Sigmoid colon (tissue), 7 donors: ENCODE results near the gene RPLP1. TPM values are rescaled to one million over a fixed set of nuclear protein-coding genes. Genes with fewer than 3 reads are reported as not detected.

Experiments
- DNase-seq: peaks from one replicate; pipeline ENCODE4 v3.0.0-alpha.2; 2019
- H3K27ac ChIP-seq, 4 donors: fragments of 200-600 bp; sonication (generic); one replicate each; pipeline ENCODE4 v1.5.1; 2016 to 2019; ENCODE audit warnings: mild to moderate bottlenecking in 1 of 4
- H3K27me3 ChIP-seq, 3 donors: fragments of 200-600 bp; sonication (generic); one replicate each; pipeline ENCODE4 v1.5.1; 2019; ENCODE audit warnings: mild to moderate bottlenecking in 1 of 3
- H3K36me3 ChIP-seq, 4 donors: fragments of 200-600 bp; sonication (generic); one replicate each; pipeline ENCODE4 v1.5.1; 2016 to 2019
- H3K4me1 ChIP-seq, 4 donors: fragments of 200-600 bp; sonication (generic); one replicate each; pipeline ENCODE4 v1.5.1; 2017 to 2019
- H3K4me3 ChIP-seq, 4 donors: fragments of 200-600 bp; sonication (generic); one replicate each; pipeline ENCODE4 v1.5.1; 2017 to 2019; ENCODE audit warnings: mild to moderate bottlenecking in 2 of 4, moderate library complexity in 1 of 4
- H3K9me3 ChIP-seq, 4 donors: fragments of 200-600 bp in 3 of 4; sonication (generic) in 3 of 4; one replicate each; pipeline versions ENCODE4 v1.5.1 to v1.6.1; 2013 to 2019
- CTCF ChIP-seq, 4 experiments: fragments of 450-650 bp in 3 of 4; fragments of 200-600 bp in 1 of 4; IDR thresholded peaks; one replicate each; pipeline ENCODE4 v1.5.1; 2016 to 2019; ENCODE audit warnings: antibody characterized with exemption in 4 of 4, mild to moderate bottlenecking in 3 of 4, moderate library complexity in 2 of 4
- EP300 ChIP-seq, 4 donors: sonication (generic); formaldehyde crosslinking; IDR thresholded peaks; one replicate each; pipeline ENCODE4 v1.6.1; 2017; ENCODE audit warnings: antibody characterized with exemption in 4 of 4
- POLR2A ChIP-seq, 2 donors: fragments of 450-650 bp; IDR thresholded peaks; one replicate each; pipeline ENCODE4 v1.6.1; 2016; ENCODE audit warnings: antibody characterized with exemption in 2 of 2, mild to moderate bottlenecking in 2 of 2, moderate library complexity in 2 of 2
- POLR2AphosphoS5 ChIP-seq, 4 donors: sonication (generic); formaldehyde crosslinking; IDR thresholded peaks; one replicate each; pipeline ENCODE4 v1.6.1; 2017; ENCODE audit warnings: antibody characterized with exemption in 4 of 4
- WGBS, 2 donors: extraction: QIAGEN DNeasy Blood & Tissue Kit; methylation state at CpG; one replicate each; pipeline ENCODE4 v1.1.7; 2013; 5-methylcytosine and 5-hydroxymethylcytosine counted together
- intact Hi-C: fragments of 100-400 bp; cut with DNase I; formaldehyde crosslinking; loops from one replicate; pipeline ENCODE4 v1.15.1; 2023
- polyA plus RNA-seq, 3 donors: library from polyadenylated mRNA; stranded (reverse); fragments of 200-250 nt; gene quantifications; one replicate each; pipeline ENCODE4 v1.2.3, GENCODE V29; 2013
- total RNA-seq, 4 donors: library from RNA; depleted of rRNA; stranded (reverse); fragments of >200 nt; gene quantifications; one replicate each; pipeline ENCODE4 v1.1.0, GENCODE V29; 2016
- donor health status: healthy with polysubstance abuse.
- donor health status: Bipolar disorder and iron deficiency.
- donor health status: healthy.

The RPLP1 gene
- total and polyA plus RNA-seq, 7 donors, result 1,053 to 2,471 (median 1,114) TPM

GRCh38 chr15:69479971-69480370 lies 27.4 kb downstream of the RPLP1 start:
- no peak overlapping the region for H3K27ac ChIP-seq
- no peaks in the 10 kb centered on the region for H3K9me3 ChIP-seq
- intact Hi-C loops, result loop anchor here (5.0 kb wide), 2 partner anchors 172 to 1332 kb away; no protein-coding TSS in a partner anchor
- WGBS, 2 donors, result 92 to 99% methylated on average over 2 of the region's 2 CpGs
- H3K27me3 ChIP-seq, result no peaks in the 10 kb centered on the region
- no peak overlapping the region for H3K4me3 ChIP-seq
- no peak for DNase-seq
- no peaks in the 10 kb centered on the region for H3K4me1 ChIP-seq
- TF ChIP-seq POLR2A (IDR thresholded peaks at IDR 0.05), result no peak
- TF ChIP-seq CTCF (IDR thresholded peaks at IDR 0.05), result no peak
- TF ChIP-seq EP300 (IDR thresholded peaks at IDR 0.05), result no peak
- no peak for TF ChIP-seq POLR2AphosphoS5 (IDR thresholded peaks at IDR 0.05)
- H3K36me3 ChIP-seq, result no peaks in the 10 kb centered on the region

- intact Hi-C loops, result no loop called here
- 76 to 84% methylated on average over 3 of the region's 3 CpGs for WGBS, 2 donors
- H3K27ac ChIP-seq, result no peak overlapping the region
- no peaks in the 10 kb centered on the region for H3K9me3 ChIP-seq
- no peaks in the 10 kb centered on the region for H3K4me1 ChIP-seq
- H3K27me3 ChIP-seq, result no peaks in the 10 kb centered on the region
- no peak overlapping the region for H3K4me3 ChIP-seq
- DNase-seq, result no peak
- no peaks in the 10 kb centered on the region for H3K36me3 ChIP-seq
- no peak for TF ChIP-seq EP300 (IDR thresholded peaks at IDR 0.05)
- TF ChIP-seq POLR2A (IDR thresholded peaks at IDR 0.05), result no peak
- TF ChIP-seq POLR2AphosphoS5 (IDR thresholded peaks at IDR 0.05), result no peak
- TF ChIP-seq CTCF (IDR thresholded peaks at IDR 0.05), result no peak
Observed at GRCh38 chr15:69480932-69481331, 28.3 kb downstream of the RPLP1 start.

GRCh38 chr15:69482686-69483256 lies 30.2 kb downstream of the RPLP1 start:
- TF ChIP-seq POLR2AphosphoS5 (IDR thresholded peaks at IDR 0.05), result no peak
- TF ChIP-seq EP300 (IDR thresholded peaks at IDR 0.05), result no peak
- no peak for TF ChIP-seq POLR2A (IDR thresholded peaks at IDR 0.05)
- no peak for TF ChIP-seq CTCF (IDR thresholded peaks at IDR 0.05)
- H3K4me1 ChIP-seq, result no peaks in the 10 kb centered on the region
- no peaks in the 10 kb centered on the region for H3K27me3 ChIP-seq
- H3K9me3 ChIP-seq, result no peaks in the 10 kb centered on the region
- intact Hi-C loops, result no loop called here
- DNase-seq, result no peak
- H3K27ac ChIP-seq, result no peak overlapping the region
- WGBS, 2 donors, result 81 to 92% methylated on average over 4 of the region's 4 CpGs
- no peaks in the 10 kb centered on the region for H3K36me3 ChIP-seq
- no peak overlapping the region for H3K4me3 ChIP-seq

GRCh38 chr15:69484837-69485236 lies 32.2 kb downstream of the RPLP1 start:
- Histone ChIP-seq H3K27ac (no peak overlapping the region), H3K27me3 (no peaks in the 10 kb centered on the region), H3K4me1 (peaks cover 0 to 10% (median 0%) of the 10 kb centered on the region in 4 donors), H3K9me3 (no peaks in the 10 kb centered on the region), H3K36me3 (no peaks in the 10 kb centered on the region), H3K4me3 (no peak overlapping the region)
- TF ChIP-seq POLR2AphosphoS5 (IDR thresholded peaks at IDR 0.05) (no peak), CTCF (IDR thresholded peaks at IDR 0.05) (no peak), POLR2A (IDR thresholded peaks at IDR 0.05) (no peak), EP300 (IDR thresholded peaks at IDR 0.05) (no peak)
- WGBS, 2 donors, result 27 to 60% methylated on average over 6 of the region's 6 CpGs
- intact Hi-C loops, result no loop called here
- DNase-seq, result no peak
